HepG2 (cell line): ENCODE data around the gene TBC1D22A.

Experiments
- RNF219 ChIP-seq: sonication (generic); formaldehyde crosslinking; IDR thresholded peaks from 2 replicates; pipeline ENCODE4 v1.5.0; 2020; ENCODE audit warnings: mild to moderate bottlenecking, missing genetic modification reagents
- ZNF770 ChIP-seq: sonication (generic); formaldehyde crosslinking; IDR thresholded peaks from 2 replicates; pipeline ENCODE4 v1.5.0; 2020; ENCODE audit warnings: mild to moderate bottlenecking, missing genetic modification reagents

GRCh38 chr22:47016631-47017030 is 254.2 kb downstream of the TBC1D22A start:
- TF ChIP-seq RNF219 (CRISPR knock-in tag) (no peak), ZNF770 (CRISPR knock-in tag) (no peak)
